Neural progenitor cell (in vitro differentiated cells): Measurements from ENCODE around the gene PRUNE2. TPM values are rescaled to one million over a fixed set of nuclear protein-coding genes. Genes with fewer than 3 reads are reported as not detected.

Source experiments
- DNase-seq: peaks from one replicate; pipeline ENCODE4 v3.0.0-alpha.2; 2016; ENCODE audit warnings: low spot score
- H2AFZ ChIP-seq: fragments of 200-600 bp; sonication (generic); replicated peaks from 2 replicates; pipeline ENCODE4 v1.6.1; 2016; ENCODE audit warnings: antibody characterized with exemption
- H3F3A ChIP-seq: fragments of 200-600 bp; sonication (generic); 2 replicates; pipeline ENCODE4 v1.6.1; 2016; ENCODE audit warnings: antibody characterized with exemption, low read depth
- H3K27ac ChIP-seq: fragments of 200-600 bp; sonication (generic); 2 replicates; pipeline ENCODE4 v1.5.1; 2016; ENCODE audit warnings: mild to moderate bottlenecking
- H3K27me3 ChIP-seq: fragments of 200-600 bp; sonication (generic); 2 replicates; pipeline ENCODE4 v1.6.1; 2016; ENCODE audit warnings: mild to moderate bottlenecking, moderate library complexity
- H3K36me3 ChIP-seq: fragments of 200-600 bp; sonication (generic); 2 replicates; pipeline ENCODE4 v1.5.1; 2016
- H3K4me1 ChIP-seq: fragments of 200-600 bp; sonication (generic); 2 replicates; pipeline ENCODE4 v1.6.1; 2016; ENCODE audit warnings: mixed run types
- H3K4me2 ChIP-seq: fragments of 200-600 bp; sonication (generic); 2 replicates; pipeline ENCODE4 v1.6.1; 2016
- H3K4me3 ChIP-seq: fragments of 200-600 bp; sonication (generic); 2 replicates; pipeline ENCODE4 v1.5.1; 2016
- H3K79me2 ChIP-seq: fragments of 200-600 bp; sonication (generic); 2 replicates; pipeline ENCODE4 v1.6.1; 2016; ENCODE audit warnings: low read depth
- H3K9ac ChIP-seq: fragments of 200-600 bp; sonication (generic); 2 replicates; pipeline ENCODE4 v1.6.1; 2016
- H3K9me3 ChIP-seq: fragments of 200-600 bp; sonication (generic); 2 replicates; pipeline ENCODE4 v1.5.1; 2016; ENCODE audit warnings: low read depth
- H4K20me1 ChIP-seq: fragments of 200-600 bp; sonication (generic); 2 replicates; pipeline ENCODE4 v1.6.1; 2016; ENCODE audit warnings: low read depth
- H3K27ac Mint-ChIP-seq: 3 replicates; pipeline ENCODE4 v1.8.0; 2021; ENCODE audit warnings: mixed read lengths
- H3K27me3 Mint-ChIP-seq: 2 replicates; pipeline ENCODE4 v1.8.0; 2022; ENCODE audit warnings: low read depth, mild to moderate bottlenecking, inconsistent platforms, moderate library complexity, mixed read lengths; ENCODE audit not compliant: insufficient read depth
- H3K36me3 Mint-ChIP-seq: 3 replicates; pipeline ENCODE4 v1.8.0; 2021; ENCODE audit warnings: mixed read lengths
- H3K4me1 Mint-ChIP-seq: 3 replicates; pipeline ENCODE4 v1.8.0; 2021; ENCODE audit warnings: mixed read lengths
- H3K4me3 Mint-ChIP-seq: 3 replicates; pipeline ENCODE4 v1.8.0; 2021; ENCODE audit warnings: mild to moderate bottlenecking, moderate library complexity, mixed read lengths
- H3K9me3 Mint-ChIP-seq: 3 replicates; pipeline ENCODE4 v1.8.0; 2020; ENCODE audit warnings: mixed read lengths
- CTCF ChIP-seq: fragments of 200-600 bp; sonication (generic); IDR thresholded peaks from 2 replicates; pipeline ENCODE4 v1.5.1; 2017; ENCODE audit warnings: antibody characterized with exemption, mild to moderate bottlenecking
- EZH2 ChIP-seq: fragments of 200-600 bp; sonication (generic); IDR thresholded peaks from 2 replicates; pipeline ENCODE4 v1.6.1; 2017; ENCODE audit warnings: antibody characterized with exemption, mild to moderate bottlenecking, moderate library complexity
- EZH2phosphoT487 ChIP-seq: fragments of 200-600 bp; sonication (generic); IDR thresholded peaks from 2 replicates; pipeline ENCODE4 v1.6.1; 2017; ENCODE audit warnings: antibody characterized with exemption
- total RNA-seq: library from RNA; depleted of rRNA; stranded (reverse); fragments of >200 nt; gene quantifications from 2 replicates; pipeline ENCODE4 v1.2.3, GENCODE V29; 2015; ENCODE audit warnings: low replicate concordance

The PRUNE2 gene
- total RNA-seq, 1 donor from 2014 or later, result 28.2 TPM

- H2AFZ ChIP-seq, result no peak overlapping the region
- Mint-ChIP-seq H3K9me3 (no peaks in the 10 kb centered on the region), H3K4me1 (peaks cover 10% of the 10 kb centered on the region), H3K36me3 (peaks cover 3% of the 10 kb centered on the region), H3K4me3 (no peak overlapping the region), H3K27ac (no peak overlapping the region), H3K27me3 (peaks cover 7% of the 10 kb centered on the region)
- no peak overlapping the region for H3K4me2 ChIP-seq
- H3K9me3 ChIP-seq, result no peaks in the 10 kb centered on the region
- H3K27ac ChIP-seq, result no peak overlapping the region
- H3K27me3 ChIP-seq, result no peaks in the 10 kb centered on the region
- no peak overlapping the region for H3K4me3 ChIP-seq
- no peaks in the 10 kb centered on the region for H4K20me1 ChIP-seq
- H3K4me1 ChIP-seq, result peaks cover 5% of the 10 kb centered on the region
- no peak overlapping the region for H3K9ac ChIP-seq
- no peak for DNase-seq
- no peaks in the 10 kb centered on the region for H3F3A ChIP-seq
- TF ChIP-seq EZH2phosphoT487, result no peak
- TF ChIP-seq EZH2, result no peak
- no peak for TF ChIP-seq CTCF
- H3K79me2 ChIP-seq, result no peaks in the 10 kb centered on the region
- no peaks in the 10 kb centered on the region for H3K36me3 ChIP-seq
These were observed 286.7 kb downstream of the PRUNE2 start for GRCh38 chr9:76619197-76619596.

- no peak overlapping the region for H3K27ac Mint-ChIP-seq
- Histone ChIP-seq H3K9ac (no peak overlapping the region), H3F3A (no peaks in the 10 kb centered on the region)
These were observed 287.2 kb downstream of the PRUNE2 start for GRCh38 chr9:76618762-76619161.

GRCh38 chr9:76617497-76618175, 288.3 kb downstream of the PRUNE2 start:
- H4K20me1 ChIP-seq, result no peaks in the 10 kb centered on the region
- DNase-seq, result no peak
- no peaks in the 10 kb centered on the region for H3K9me3 ChIP-seq
- no peaks in the 10 kb centered on the region for H3K9me3 Mint-ChIP-seq
- no peak overlapping the region for H3K4me2 ChIP-seq
- H3K36me3 Mint-ChIP-seq, result peaks cover 3% of the 10 kb centered on the region
- H3K4me1 ChIP-seq, result no peaks in the 10 kb centered on the region
- peaks cover 8% of the 10 kb centered on the region for H3K27me3 Mint-ChIP-seq
- no peaks in the 10 kb centered on the region for H3F3A ChIP-seq
- no peaks in the 10 kb centered on the region for H3K27me3 ChIP-seq
- H3K27ac Mint-ChIP-seq, result no peak overlapping the region
- TF ChIP-seq EZH2 (no peak), CTCF (no peak), EZH2phosphoT487 (no peak)
- H3K27ac ChIP-seq, result no peak overlapping the region
- H3K79me2 ChIP-seq, result no peaks in the 10 kb centered on the region
- no peak overlapping the region for H3K4me3 Mint-ChIP-seq
- H3K36me3 ChIP-seq, result no peaks in the 10 kb centered on the region
- no peaks in the 10 kb centered on the region for H3K4me1 Mint-ChIP-seq
- H2AFZ ChIP-seq, result no peak overlapping the region
- no peak overlapping the region for H3K4me3 ChIP-seq
- H3K9ac ChIP-seq, result no peak overlapping the region

More at GRCh38 chr9:76618762-76619161, 287.2 kb downstream of the PRUNE2 start:
- no peaks in the 10 kb centered on the region for H3K9me3 Mint-ChIP-seq
- H3K27me3 ChIP-seq, result no peaks in the 10 kb centered on the region
- H2AFZ ChIP-seq, result no peak overlapping the region
- no peak for DNase-seq
- H3K36me3 Mint-ChIP-seq, result peaks cover 3% of the 10 kb centered on the region
- H3K36me3 ChIP-seq, result no peaks in the 10 kb centered on the region
- peaks cover 6% of the 10 kb centered on the region for H3K27me3 Mint-ChIP-seq
- peaks cover 5% of the 10 kb centered on the region for H3K4me1 Mint-ChIP-seq
- TF ChIP-seq CTCF (no peak), EZH2phosphoT487 (no peak), EZH2 (no peak)
- peaks cover under 1% of the 10 kb centered on the region for H3K4me1 ChIP-seq
- no peak overlapping the region for H3K4me2 ChIP-seq
- no peak overlapping the region for H3K27ac ChIP-seq
- no peak overlapping the region for H3K4me3 Mint-ChIP-seq
- no peaks in the 10 kb centered on the region for H3K9me3 ChIP-seq
- no peaks in the 10 kb centered on the region for H4K20me1 ChIP-seq
- H3K79me2 ChIP-seq, result no peaks in the 10 kb centered on the region
- H3K4me3 ChIP-seq, result no peak overlapping the region
